ENCODE data around the gene PRKD2.

DNA sequence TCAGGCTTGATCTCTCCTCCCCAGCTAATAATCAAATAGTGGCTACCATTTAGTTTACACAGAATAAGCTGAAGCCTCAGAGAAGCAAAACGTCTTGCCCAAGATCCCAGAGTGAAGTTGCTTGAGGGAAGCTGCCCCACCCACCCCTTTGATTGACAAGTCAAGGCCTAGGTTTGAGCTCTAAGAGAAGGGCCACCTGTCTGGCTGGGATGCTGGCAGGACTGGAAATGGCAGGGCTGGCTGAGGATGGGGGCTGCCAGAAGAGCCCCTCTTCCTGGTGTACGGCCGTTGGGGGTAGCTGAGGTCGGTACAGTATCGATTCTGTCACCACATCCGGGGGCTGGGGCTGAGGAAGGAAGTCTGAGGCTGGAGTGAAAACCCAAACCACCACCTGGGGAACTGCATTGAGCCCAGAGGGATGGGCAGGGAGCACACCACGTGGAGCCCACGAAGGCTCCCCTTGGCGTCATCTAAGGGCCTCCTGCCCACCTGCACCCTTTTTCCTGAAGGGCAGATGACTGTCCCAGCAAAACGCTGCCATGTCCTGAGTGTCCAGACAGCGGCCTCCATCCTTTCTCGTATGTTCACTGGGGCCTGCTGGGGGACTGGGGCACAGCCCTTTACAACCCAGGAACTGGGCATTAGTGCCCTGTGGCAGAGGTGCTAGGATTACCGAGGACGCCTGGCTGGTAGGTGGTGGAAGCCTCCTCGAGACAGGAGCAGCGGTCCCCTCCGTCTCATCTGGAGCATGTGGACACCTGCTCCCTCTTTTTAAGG, 1.4 kb upstream of the PRKD2 start:
- TF ChIP-seq, protein P1, sequence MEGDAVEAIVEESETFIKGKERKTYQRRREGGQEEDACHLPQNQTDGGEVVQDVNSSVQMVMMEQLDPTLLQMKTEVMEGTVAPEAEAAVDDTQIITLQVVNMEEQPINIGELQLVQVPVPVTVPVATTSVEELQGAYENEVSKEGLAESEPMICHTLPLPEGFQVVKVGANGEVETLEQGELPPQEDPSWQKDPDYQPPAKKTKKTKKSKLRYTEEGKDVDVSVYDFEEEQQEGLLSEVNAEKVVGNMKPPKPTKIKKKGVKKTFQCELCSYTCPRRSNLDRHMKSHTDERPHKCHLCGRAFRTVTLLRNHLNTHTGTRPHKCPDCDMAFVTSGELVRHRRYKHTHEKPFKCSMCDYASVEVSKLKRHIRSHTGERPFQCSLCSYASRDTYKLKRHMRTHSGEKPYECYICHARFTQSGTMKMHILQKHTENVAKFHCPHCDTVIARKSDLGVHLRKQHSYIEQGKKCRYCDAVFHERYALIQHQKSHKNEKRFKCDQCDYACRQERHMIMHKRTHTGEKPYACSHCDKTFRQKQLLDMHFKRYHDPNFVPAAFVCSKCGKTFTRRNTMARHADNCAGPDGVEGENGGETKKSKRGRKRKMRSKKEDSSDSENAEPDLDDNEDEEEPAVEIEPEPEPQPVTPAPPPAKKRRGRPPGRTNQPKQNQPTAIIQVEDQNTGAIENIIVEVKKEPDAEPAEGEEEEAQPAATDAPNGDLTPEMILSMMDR (conservative IDR thresholded peaks at IDR 0.05): no peak
- TF ChIP-seq EZH2 (IDR thresholded peaks at IDR 0.05; ENCODE audit: low read depth): no peak
